HepG2 (cell line): ENCODE results near the gene MEF2D. TPM values are rescaled to one million over a fixed set of nuclear protein-coding genes. Genes with fewer than 3 reads are reported as not detected.

Source experiments
- HDAC6 ChIP-seq: fragments of 200-600 bp; sonication (generic); IDR thresholded peaks from 2 replicates; pipeline ENCODE4 v1.7.0; 2017; ENCODE audit warnings: mild to moderate bottlenecking, antibody characterized with exemption, low read length, low read depth
- HOMEZ ChIP-seq: IDR thresholded peaks from 2 replicates; pipeline ENCODE4 v1.6.1; 2016; ENCODE audit warnings: low read depth
- HOXA3 ChIP-seq: sonication (generic); formaldehyde crosslinking; IDR thresholded peaks from 2 replicates; pipeline ENCODE4 v1.5.0; 2020; ENCODE audit warnings: missing genetic modification reagents
- IKZF5 ChIP-seq: IDR thresholded peaks from 2 replicates; pipeline ENCODE4 v1.6.1; 2018; ENCODE audit warnings: missing genetic modification reagents, mild to moderate bottlenecking, missing compliant biosample characterization
- KIAA2018 ChIP-seq: sonication (generic); formaldehyde crosslinking; IDR thresholded peaks from 2 replicates; pipeline ENCODE4 v1.5.0; 2020; ENCODE audit warnings: mild to moderate bottlenecking, missing genetic modification reagents, borderline replicate concordance
- MATR3 ChIP-seq: sonication (generic); formaldehyde crosslinking; IDR thresholded peaks from 2 replicates; pipeline ENCODE4 v1.4.0; 2020; ENCODE audit warnings: missing genetic modification reagents
- PATZ1 ChIP-seq: sonication (generic); formaldehyde crosslinking; IDR thresholded peaks from 2 replicates; pipeline ENCODE4 v1.4.0; 2020; ENCODE audit warnings: missing genetic modification reagents
- PHF21A ChIP-seq: sonication (generic); formaldehyde crosslinking; IDR thresholded peaks from 2 replicates; pipeline ENCODE4 v1.5.0; 2020; ENCODE audit warnings: mild to moderate bottlenecking, missing genetic modification reagents
- UBTF ChIP-seq: sonication (generic); formaldehyde crosslinking; IDR thresholded peaks from 2 replicates; pipeline ENCODE4 v1.4.0; 2020; ENCODE audit warnings: mild to moderate bottlenecking, missing genetic modification reagents
- XRCC5 ChIP-seq: fragments of 200-400 bp; formaldehyde crosslinking; optimal IDR thresholded peaks from 2 replicates; pipeline ENCODE3; 2017; ENCODE audit warnings: mild to moderate bottlenecking, low read length
- polyA plus RNA-seq, 8 experiments: library from polyadenylated mRNA; depleted of rRNA in 3 of 8; stranded (reverse) in 7 of 8; unstranded in 1 of 8; fragments of >200 nt; fragmentation: Illumina TruSeq in 4 of 8; extraction: Trizol in 4 of 8; gene quantifications; 2 replicates each; pipeline versions ENCODE4 v1.2.1 to v1.2.3, GENCODE V29; 2011 to 2016; ENCODE audit warnings: low read depth in 4 of 8, missing spikeins in 1 of 8, mixed read lengths in 1 of 8; ENCODE audit not compliant: insufficient read depth in 1 of 8
- total RNA-seq, 5 experiments: library from RNA; depleted of rRNA; stranded (reverse); fragments of >200 nt; fragmentation: Illumina TruSeq; extraction: Trizol; gene quantifications; 2 replicates each; pipeline ENCODE4 v1.2.3, GENCODE V29; 2016; ENCODE audit warnings: low read depth in 1 of 5

MEF2D gene
- total and polyA plus RNA-seq, 2 of the 13 experiments (the other 11 are each of a cell fraction or from before 2014, with no cell fraction given) = 1.6 to 3.9 TPM

- 0 out of 2 replicates have a peak, but pooled peaks have one; percentile 11 for TF ChIP-seq PATZ1 (CRISPR knock-in tag)
- TF ChIP-seq MATR3 (CRISPR knock-in tag) = no peak
- TF ChIP-seq PHF21A = peak; percentile 25; the same call in 1 of the 2 replicates
- 0 out of 2 replicates have a peak, but pooled peaks have one; percentile 20 for TF ChIP-seq UBTF (CRISPR knock-in tag)
- TF ChIP-seq HOXA3 (CRISPR knock-in tag) = peak; percentile 9; the same call in 1 of the 2 replicates
- no peak for TF ChIP-seq IKZF5 (CRISPR knock-in tag)
- TF ChIP-seq XRCC5 = peak; percentile 34
- TF ChIP-seq HOMEZ = no peak
- TF ChIP-seq HDAC6 = no peak
- no peak for TF ChIP-seq KIAA2018 (CRISPR knock-in tag)
These were observed 2.0 kb downstream of the MEF2D start (continued) for GRCh38 chr1:156498432-156499193.
